HG03060 (cell line): Measurements from ENCODE around the gene PILRA.

Experiments used
- ATAC-seq: cut with Tn5 transposase; IDR thresholded peaks from one replicate; pipeline ENCODE4 v1.9.1; 2021; ENCODE audit warnings: low read depth, moderate number of reproducible peaks; ENCODE audit not compliant: unreplicated experiment

The PILRA gene

DNA sequence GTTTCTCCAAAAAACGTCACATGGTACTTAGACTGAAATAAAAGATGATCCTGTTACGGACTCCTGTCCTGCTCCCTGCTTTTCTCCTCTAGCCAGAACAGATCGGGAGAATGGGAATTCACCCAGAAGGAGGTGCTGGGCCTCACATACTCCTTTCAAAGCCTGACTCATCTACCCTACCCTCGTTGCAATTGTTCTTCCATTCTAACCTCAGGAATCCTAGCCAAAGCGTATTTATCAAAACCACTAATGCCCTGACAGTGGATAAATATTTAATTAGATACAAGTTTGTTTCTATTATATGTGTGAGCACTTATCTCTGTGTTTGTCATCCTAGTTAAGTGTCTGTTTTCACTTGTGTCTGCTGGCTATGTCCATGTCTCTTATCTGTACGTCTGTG lies 33.5 kb downstream of the PILRA start:
- ATAC-seq: no peak

- ATAC-seq: no peak
These were observed 34.2 kb downstream of the PILRA start for GRCh38 chr7:100407285-100408180.

GRCh38 chr7:100411101-100411500 lies 37.8 kb downstream of the PILRA start:
- ATAC-seq: no peak

GRCh38 chr7:100413346-100413745 lies 40.1 kb downstream of the PILRA start:
- no peak for ATAC-seq

DNA sequence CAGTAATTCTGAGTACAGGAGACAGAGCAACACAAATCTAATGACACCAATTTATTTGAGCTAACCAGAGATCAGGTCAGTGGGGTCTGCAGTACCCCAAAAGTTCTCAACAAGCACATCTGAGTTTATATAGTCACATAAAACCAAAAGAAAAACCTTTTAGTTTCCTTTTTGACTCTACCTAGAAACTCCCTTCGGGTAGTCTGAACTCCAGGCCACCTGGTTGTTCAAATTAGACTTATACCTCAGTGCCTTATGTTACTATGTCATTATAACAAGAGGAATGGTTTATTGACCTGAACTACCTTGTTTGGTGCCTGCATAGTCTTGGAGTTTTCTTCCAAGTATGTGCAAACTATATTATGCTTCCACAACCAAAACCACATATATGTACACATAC lies 40.6 kb downstream of the PILRA start:
- no peak for ATAC-seq

DNA sequence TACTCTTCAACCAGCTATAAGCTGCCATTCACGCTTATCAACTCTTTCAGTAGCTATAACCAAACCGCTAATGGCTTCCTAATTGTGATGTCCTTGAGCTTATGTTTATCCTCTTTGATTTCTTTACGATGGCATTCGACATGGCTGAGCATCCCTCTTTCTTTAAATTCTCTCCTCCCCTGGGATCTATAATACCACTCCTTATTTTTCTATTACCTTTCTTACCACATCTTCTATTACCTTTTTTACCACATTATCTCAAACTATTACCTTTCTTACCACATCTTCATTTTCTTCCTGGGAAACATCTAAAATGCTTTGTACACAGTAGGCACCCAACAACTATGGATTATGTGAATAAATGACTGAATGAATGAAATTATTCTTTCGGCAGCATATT lies 42.2 kb downstream of the PILRA start:
- ATAC-seq: no peak

GRCh38 chr7:100418930-100419659 lies 45.8 kb downstream of the PILRA start:
- ATAC-seq: no peak

GRCh38 chr7:100419660-100420226 lies 46.5 kb downstream of the PILRA start:
- ATAC-seq: no peak

GRCh38 chr7:100423315-100423714 lies 50.0 kb downstream of the PILRA start:
- ATAC-seq: no peak

GRCh38 chr7:100425347-100425746 lies 52.1 kb downstream of the PILRA start:
- no peak for ATAC-seq

- no peak for ATAC-seq
These were observed 53.2 kb downstream of the PILRA start for GRCh38 chr7:100426516-100426915.

DNA sequence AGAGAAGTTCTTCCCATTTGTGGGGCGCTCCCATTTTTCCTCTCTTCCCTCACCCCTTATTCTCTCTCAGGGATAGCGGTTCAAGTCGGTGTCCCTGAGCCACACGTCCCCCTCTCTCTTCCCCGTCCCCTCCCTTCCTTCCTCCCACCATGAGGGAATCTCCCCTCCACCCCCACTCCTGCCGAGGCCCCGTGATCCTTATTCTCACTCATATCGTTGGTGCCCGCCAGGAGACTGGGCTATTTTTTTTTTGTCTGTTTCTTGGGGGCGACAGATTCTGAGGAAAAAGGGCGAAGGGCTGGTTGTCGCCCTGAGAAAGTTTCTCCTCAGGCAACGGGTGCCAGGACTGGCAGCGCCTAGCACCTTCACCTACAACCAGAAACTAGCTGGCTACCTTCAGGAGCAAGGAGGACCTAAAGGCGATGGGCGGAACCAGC lies 54.5 kb downstream of the PILRA start:
- ATAC-seq: no peak

GRCh38 chr7:100428199-100428966 lies 55.1 kb downstream of the PILRA start, which contains the start of gene ZCWPW1:
Gene ZCWPW1 (minus strand): TSS chr7:100428703. CDS start chr7:100420649, 8,054 bp downstream.
- ATAC-seq: peak; percentile 30

DNA sequence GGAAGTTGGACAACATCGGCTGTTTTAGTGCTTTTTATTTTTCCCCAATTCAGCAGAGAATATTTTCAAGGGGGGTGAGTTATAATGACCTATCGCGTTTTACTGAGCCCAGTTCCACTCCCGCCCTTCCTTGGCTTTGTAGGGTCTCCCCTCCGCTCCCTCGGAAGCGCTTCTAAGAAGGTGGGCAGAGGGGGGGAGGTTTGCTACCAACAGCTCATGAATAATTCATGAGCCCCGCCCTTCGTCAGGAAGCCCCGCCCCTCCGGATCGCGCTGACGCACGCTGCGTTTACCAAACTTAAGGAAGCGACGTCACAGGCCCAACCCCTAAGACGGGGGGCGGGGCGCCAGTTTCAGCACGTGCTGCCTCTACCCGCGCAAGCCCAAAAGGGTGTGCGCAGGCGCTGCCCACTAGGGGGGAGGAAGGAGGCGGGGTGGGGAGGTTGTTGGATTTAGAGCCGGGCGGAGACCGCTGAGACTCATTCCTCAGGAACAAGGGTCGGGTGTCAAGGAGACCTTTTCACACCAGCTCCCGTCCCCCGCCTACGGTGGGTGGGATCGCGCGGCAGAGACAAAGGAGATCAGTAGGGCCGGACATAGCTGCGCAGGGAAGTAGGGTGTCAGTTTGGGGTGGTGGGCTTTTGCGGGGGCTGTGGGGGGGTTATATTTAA lies 55.8 kb downstream of the PILRA start:
- peak; percentile 22 for ATAC-seq

- ATAC-seq: peak; percentile 17
These were observed 56.6 kb downstream of the PILRA start, which contains the start of gene MEPCE for GRCh38 chr7:100429637-100430492. Gene MEPCE (plus strand): TSS chr7:100429831. CDS start chr7:100430019, 188 bp downstream.

DNA sequence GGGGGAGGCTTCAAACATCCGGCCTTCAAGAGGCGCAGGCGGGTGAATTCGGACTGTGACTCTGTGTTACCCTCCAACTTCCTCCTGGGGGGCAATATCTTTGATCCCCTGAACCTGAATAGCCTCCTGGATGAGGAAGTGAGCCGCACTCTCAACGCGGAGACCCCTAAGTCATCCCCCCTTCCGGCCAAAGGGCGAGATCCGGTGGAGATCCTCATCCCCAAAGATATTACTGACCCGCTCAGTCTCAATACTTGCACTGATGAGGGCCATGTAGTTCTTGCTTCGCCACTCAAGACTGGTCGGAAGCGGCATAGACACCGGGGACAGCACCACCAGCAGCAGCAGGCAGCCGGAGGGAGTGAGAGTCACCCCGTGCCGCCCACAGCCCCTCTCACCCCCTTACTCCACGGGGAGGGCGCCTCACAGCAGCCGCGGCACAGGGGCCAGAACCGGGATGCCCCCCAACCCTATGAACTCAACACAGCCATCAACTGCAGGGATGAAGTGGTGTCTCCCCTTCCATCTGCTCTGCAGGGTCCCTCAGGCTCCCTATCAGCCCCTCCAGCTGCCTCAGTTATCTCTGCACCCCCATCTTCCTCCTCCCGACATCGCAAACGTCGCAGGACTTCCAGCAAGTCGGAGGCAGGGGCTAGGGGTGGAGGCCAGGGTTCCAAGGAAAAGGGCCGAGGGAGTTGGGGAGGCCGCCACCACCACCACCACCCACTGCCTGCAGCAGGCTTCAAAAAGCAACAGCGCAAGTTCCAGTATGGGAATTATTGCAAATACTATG lies 57.4 kb downstream of the PILRA start:
- ATAC-seq: no peak

GRCh38 chr7:100431286-100431735 lies 58.0 kb downstream of the PILRA start:
- ATAC-seq: no peak

- ATAC-seq: no peak
These were observed 58.8 kb downstream of the PILRA start for GRCh38 chr7:100432053-100432452.
